ENCODE measurements around the gene MOV10L1.

- TF ChIP-seq EZH2phosphoT487 (IDR thresholded peaks at IDR 0.05; ENCODE audit: borderline replicate concordance, low read depth, low read length), result no peak
- TF ChIP-seq CTCF (conservative IDR thresholded peaks at IDR 0.05; ENCODE audit: low read length), result no peak
Observed at GRCh38 chr22:50171319-50171964, 81.6 kb downstream of the MOV10L1 start.
